AG09319 (cell line): ENCODE results near the gene ETV7.

Experiments used
- DNase-seq: peaks from one replicate; pipeline ENCODE4 v3.0.0-alpha.2; 2010; ENCODE audit warnings: low read depth; ENCODE audit errors: extremely low read depth
- TF ChIP-seq, protein P1 (sequence below): IDR thresholded peaks from 2 replicates; pipeline ENCODE4 v1.5.1; 2011; ENCODE audit warnings: low read depth, mild to moderate bottlenecking, inconsistent platforms, low read length, moderate library complexity

ETV7 gene

DNA sequence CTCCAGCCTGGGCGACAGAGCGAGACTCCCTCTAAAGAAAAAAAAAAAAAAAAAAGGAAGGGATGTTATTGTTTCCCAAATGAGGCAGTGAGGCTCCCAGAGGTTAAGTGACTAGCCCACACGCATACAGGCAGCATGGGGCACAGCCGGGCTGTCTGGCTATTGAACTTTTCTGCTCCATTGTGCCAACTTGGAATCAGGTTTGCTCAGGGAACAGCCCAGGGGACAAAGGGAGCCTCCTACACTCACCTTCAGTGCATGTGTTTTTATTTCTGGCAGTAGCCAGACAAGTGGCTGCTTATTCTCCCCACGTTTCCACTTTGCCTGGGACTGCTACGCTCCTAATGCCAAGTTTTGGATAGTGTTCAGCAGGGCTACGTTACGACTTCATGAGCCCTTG lies 10.7 kb downstream of the ETV7 start:
- no peak for DNase-seq

DNA sequence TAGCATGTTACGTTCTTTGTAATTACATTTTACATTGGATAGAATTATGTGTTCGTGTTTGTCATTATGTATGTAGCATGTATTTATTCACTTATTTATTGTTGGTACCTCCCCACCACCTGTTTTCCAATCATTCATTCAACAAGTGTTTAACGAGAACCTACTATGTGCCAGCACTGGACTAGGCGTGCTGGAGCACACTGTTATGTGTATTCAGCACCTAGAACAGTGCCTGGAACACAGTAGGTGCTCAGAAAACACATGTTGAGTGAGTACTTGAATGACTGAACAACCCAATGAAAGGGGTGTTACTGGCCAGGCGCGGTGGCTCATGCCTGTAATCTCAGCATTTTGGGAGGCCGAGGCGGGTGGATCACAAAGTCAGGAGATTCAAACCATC lies 11.3 kb downstream of the ETV7 start:
- TF ChIP-seq, protein P1, sequence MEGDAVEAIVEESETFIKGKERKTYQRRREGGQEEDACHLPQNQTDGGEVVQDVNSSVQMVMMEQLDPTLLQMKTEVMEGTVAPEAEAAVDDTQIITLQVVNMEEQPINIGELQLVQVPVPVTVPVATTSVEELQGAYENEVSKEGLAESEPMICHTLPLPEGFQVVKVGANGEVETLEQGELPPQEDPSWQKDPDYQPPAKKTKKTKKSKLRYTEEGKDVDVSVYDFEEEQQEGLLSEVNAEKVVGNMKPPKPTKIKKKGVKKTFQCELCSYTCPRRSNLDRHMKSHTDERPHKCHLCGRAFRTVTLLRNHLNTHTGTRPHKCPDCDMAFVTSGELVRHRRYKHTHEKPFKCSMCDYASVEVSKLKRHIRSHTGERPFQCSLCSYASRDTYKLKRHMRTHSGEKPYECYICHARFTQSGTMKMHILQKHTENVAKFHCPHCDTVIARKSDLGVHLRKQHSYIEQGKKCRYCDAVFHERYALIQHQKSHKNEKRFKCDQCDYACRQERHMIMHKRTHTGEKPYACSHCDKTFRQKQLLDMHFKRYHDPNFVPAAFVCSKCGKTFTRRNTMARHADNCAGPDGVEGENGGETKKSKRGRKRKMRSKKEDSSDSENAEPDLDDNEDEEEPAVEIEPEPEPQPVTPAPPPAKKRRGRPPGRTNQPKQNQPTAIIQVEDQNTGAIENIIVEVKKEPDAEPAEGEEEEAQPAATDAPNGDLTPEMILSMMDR = no peak
- no peak for DNase-seq

More for the DNA sequence above, 10.7 kb downstream of the ETV7 start:
- TF ChIP-seq, protein P1 = no peak

DNA sequence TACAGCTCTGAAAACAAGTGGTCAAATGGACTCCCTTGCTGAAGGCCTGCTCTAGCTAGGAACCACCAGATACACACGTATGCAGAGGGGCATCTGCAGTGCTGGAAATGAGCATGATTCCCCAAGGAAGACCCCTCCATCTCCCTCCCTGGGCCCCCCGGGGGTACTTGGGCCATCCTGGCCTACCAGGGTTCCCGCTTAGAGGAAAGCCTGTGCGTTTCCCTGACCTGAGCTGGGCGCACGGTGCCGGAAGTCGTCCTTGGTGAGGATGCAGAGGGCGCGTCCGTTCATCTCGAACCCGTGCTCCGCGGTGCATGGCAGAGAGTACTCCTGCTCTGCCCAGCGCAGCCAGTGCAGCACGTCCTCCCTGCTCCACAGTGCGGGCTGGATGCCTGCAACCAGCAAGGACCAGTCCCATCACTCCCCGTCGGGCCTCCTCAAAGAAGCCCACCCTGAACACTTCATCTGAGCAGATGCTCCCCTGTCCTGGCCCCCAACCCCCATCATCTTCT lies 11.8 kb downstream of the ETV7 start:
- no peak for DNase-seq
- TF ChIP-seq, protein P1 = no peak

GRCh38 chr6:36374972-36375371 lies 12.5 kb downstream of the ETV7 start:
- no peak for DNase-seq
- TF ChIP-seq, protein P1 = no peak

DNA sequence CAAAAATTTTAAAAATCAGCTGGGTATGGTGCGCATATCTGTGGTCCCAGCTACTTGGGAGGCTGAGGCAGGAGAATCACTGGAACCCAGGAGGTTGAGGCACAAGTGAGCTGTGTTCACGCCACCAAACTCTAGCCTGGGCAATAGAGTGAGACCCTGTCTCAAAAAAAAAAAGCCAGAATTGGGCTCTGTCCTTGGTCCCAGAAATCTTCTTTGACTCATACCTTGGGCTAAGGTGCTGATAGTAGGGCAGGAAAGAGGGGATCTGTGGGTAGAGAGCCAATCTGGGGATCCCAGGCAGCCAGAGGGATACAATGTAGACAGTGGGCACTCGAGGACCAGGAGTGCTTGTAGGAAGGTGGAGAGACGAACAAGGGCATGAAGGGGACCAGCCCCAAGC lies 13.3 kb downstream of the ETV7 start:
- TF ChIP-seq, protein P1 = no peak
- DNase-seq = no peak

DNA sequence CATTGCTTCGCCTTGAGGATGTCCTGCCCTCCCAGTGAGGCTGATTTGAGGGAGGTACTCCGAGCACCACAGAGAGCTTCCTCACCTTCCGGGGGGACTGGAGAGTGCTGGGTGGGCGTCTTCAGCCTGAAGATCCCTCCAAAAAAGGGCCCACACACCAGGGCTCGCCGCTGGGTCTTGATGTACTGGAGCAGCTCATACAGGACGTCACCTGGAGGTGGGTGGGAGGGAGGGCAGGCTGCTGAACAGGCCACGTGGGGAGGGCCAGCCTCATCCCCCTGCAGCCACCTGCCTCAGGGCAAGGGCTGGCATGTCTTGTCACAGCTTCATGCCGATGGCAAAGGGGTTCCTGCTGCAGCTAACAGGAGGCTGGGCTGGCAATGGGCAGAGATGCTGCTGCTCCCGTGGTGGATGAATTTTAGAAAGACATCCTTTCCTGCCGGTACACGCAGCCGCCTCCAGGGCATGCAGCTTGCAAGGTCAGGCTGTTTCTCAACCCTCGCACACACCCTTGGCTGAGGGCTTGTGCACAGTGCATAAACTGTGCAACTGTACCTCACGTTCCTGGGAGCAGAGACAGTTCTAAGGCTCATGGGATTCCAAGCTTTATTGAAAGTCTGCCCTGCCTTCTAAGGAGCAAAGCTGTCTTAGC lies 14.0 kb downstream of the ETV7 start:
- TF ChIP-seq, protein P1 = no peak
- DNase-seq = no peak

- TF ChIP-seq, protein P1 = no peak
- no peak for DNase-seq
Observed at GRCh38 chr6:36372088-36372487, 15.4 kb downstream of the ETV7 start.
